IPS-NIHi11 (cell line): ENCODE data around the gene PALS1.
"Not testable (repeated sequence)": the region's sequence is repeated elsewhere in the genome, so short reads cannot be mapped to it uniquely, and the experiment has no call there.

Experiments used
- DNase-seq: peaks from one replicate; pipeline ENCODE4 v3.0.0; 2012; ENCODE audit warnings: mixed read lengths, low spot score

Gene PALS1

GRCh38 chr14:67260965-67261364 is 19.7 kb downstream of the PALS1 start:
- no peak for DNase-seq

DNA sequence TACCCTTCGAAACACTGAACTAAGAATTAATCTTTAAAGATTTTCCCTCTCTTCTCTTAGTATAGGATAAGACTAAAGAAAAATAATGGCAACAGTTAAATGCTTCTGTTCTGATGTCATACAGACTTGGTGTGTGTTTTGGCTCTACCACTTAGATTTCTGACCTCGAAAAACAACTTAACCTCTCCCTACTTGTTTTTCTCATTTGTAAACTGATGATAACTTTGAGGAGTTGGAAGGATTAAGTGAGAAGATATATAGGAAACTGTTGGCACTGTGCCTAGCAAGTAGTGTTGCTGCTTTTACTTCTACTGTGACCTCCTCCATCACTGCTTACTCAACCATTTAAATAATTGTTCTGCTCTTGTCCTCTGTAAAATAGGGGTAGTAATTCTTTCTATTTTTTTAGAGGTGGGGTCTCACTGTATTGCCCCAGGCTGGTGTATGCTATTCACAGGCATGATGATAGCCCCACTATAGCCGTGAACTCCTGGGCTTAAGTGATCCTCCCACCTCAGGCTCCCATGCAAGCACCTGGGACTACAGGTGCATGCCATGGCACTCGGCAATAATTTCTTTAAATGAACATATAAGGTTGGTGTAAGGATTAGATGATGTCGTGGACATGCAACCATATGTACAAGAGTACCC is 22.4 kb downstream of the PALS1 start:
- DNase-seq: no peak

GRCh38 chr14:67265131-67265530 is 23.9 kb downstream of the PALS1 start:
- no peak for DNase-seq

GRCh38 chr14:67267576-67268328 is 26.5 kb downstream of the PALS1 start:
- DNase-seq: no peak

- peak; percentile 58 for DNase-seq
Observed at GRCh38 chr14:67268426-67269150, 27.4 kb downstream of the PALS1 start.

DNA sequence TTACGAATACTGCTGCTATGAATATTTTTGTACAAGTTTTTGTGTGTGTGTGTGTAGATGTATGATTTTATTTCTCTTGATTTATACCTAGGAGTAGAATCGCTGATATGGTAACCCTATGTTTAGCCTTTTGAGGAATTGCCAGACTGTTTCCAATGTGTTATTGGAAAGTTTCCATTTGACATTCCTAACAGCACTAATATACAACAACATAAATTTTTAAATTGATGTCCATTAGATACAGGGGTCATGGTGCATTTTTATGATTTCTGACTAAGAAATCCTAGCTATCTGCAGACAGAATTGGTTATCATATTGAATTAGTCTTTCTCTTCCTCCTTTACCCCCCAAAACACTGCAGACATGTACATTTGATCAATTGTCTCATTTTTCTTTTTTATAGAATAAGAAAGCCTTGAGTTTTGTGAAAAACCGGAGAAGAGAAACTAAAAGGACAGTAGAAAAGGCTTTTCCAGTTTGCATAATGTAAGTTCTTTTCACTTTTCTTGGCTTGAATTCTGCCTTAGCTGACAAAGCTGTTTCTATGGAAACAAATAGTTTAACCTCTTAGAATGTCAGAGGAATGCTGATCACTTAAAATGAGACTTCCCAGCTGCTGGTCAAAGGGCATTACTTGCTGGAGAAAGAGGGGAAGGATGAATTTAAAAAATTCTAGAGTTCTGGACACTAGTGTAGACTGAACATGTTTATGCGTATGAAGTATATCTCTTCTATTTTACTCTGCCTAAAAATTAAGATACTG is 28.2 kb downstream of the PALS1 start:
- DNase-seq: peak; percentile 23

GRCh38 chr14:67270145-67270753 is 29.0 kb downstream of the PALS1 start:
- DNase-seq: no peak

GRCh38 chr14:67270933-67271332 is 29.7 kb downstream of the PALS1 start:
- no peak for DNase-seq

GRCh38 chr14:67273281-67273680 is 32.0 kb downstream of the PALS1 start:
- not testable (repeated sequence) for DNase-seq

DNA sequence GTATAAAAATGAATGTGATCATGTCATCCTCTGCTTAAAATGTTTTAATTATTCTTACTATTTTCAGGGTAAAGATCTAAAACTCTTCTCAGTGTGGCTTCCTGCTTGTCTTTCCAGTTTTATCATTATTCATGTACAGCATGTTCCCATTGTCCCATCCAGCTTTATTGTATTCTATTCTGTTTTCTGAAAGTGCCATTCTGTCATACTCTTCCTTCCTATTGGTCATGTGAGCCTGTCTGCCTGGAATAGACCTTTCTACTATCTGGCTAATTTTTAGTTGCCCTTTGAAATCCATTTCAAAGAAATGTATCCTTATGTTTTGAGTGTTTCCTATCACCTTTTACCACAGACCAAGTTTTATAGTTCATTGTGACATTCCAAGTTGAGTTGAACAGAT is 34.9 kb downstream of the PALS1 start:
- DNase-seq: no peak

DNA sequence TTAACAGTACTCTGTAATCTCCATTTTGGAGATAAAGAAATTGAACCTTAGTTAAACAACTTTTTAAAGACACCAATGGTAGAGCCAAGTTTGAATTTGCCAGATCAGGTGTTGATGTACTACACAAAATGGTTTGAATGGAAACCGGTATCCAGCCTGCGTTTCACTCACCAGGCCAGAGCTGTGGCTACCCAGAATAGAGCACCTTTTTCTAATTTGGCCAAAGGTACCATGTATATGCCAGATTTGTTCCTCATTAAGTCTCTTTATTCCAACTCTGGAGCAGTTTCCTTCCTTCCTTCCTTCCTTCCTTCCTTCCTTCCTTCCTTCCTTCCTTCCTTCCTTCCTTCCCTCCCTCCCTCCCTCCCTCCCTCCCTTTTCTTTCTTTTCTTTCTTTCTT is 39.3 kb downstream of the PALS1 start:
- no peak for DNase-seq

DNA sequence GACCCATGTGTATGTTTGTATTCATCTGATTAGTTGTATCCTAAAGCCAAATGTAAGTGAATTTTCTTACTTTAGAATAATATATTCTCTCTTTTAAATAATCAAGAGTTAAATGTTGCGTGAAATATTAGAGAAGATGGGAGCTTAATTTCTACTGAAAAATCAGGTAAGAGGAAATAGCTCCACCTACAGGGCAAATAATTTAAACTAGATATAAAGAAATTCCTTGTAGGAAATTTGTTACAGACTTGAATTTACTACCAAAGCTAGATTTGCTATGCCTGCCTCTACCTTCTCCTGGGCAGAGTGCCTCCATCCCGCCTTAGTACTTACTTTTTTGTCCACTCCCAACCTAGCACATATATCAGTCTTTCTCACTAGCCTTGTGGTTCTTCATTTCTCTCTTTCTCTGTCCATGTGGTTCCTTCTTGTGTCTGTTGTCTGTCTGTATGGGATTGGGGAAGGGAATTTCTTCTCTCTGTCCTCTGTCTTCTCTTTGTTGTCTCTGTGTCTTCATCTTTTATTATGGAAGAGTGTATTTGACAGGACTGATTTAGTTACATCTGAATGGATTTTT is 44.7 kb downstream of the PALS1 start:
- DNase-seq: peak; percentile 29
